ENCODE data around the gene PPP2R3A. TPM values are rescaled to one million over a fixed set of nuclear protein-coding genes. Genes with fewer than 3 reads are reported as not detected.

PPP2R3A gene
- total and polyA plus RNA-seq, 9 of the 15 experiments (the other 6 are each of a cell fraction or from before 2014, with no cell fraction given) = 0.10 to 0.50 (median 0.24) TPM

- TF ChIP-seq E2F1 (CRISPR knock-in tag; IDR thresholded peaks at IDR 0.05) = peak; percentile 82; the same call in 1 of the 2 replicates
- TF ChIP-seq, protein P1, sequence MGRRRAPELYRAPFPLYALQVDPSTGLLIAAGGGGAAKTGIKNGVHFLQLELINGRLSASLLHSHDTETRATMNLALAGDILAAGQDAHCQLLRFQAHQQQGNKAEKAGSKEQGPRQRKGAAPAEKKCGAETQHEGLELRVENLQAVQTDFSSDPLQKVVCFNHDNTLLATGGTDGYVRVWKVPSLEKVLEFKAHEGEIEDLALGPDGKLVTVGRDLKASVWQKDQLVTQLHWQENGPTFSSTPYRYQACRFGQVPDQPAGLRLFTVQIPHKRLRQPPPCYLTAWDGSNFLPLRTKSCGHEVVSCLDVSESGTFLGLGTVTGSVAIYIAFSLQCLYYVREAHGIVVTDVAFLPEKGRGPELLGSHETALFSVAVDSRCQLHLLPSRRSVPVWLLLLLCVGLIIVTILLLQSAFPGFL (CRISPR knock-in tag; IDR thresholded peaks at IDR 0.05) = no peak
- TF ChIP-seq, protein P2, sequence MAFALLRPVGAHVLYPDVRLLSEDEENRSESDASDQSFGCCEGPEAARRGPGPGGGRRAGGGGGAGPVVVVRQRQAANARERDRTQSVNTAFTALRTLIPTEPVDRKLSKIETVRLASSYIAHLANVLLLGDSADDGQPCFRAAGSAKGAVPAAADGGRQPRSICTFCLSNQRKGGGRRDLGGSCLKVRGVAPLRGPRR (CRISPR knock-in tag; IDR thresholded peaks at IDR 0.05) = no peak
- peak; percentile 21; the same call in 1 of the 2 replicates for TF ChIP-seq SIN3B (IDR thresholded peaks at IDR 0.05; ENCODE audit: low read depth)
- peak; percentile 89 for TF ChIP-seq KDM5B (IDR thresholded peaks at IDR 0.05; ENCODE audit: insufficient replicate concordance, low read depth, low read length)
- no peak for TF ChIP-seq HSF4 (CRISPR knock-in tag; IDR thresholded peaks at IDR 0.05; ENCODE audit: borderline replicate concordance)
- no peak for TF ChIP-seq ZFP30 (CRISPR knock-in tag; IDR thresholded peaks at IDR 0.05; ENCODE audit: borderline replicate concordance)
- TF ChIP-seq NR4A1 (CRISPR knock-in tag; IDR thresholded peaks at IDR 0.05) = no peak
- peak; percentile 43; the same call in 1 of the 2 replicates for TF ChIP-seq NR4A1 (tag; IDR thresholded peaks at IDR 0.05)
- TF ChIP-seq, protein P3, sequence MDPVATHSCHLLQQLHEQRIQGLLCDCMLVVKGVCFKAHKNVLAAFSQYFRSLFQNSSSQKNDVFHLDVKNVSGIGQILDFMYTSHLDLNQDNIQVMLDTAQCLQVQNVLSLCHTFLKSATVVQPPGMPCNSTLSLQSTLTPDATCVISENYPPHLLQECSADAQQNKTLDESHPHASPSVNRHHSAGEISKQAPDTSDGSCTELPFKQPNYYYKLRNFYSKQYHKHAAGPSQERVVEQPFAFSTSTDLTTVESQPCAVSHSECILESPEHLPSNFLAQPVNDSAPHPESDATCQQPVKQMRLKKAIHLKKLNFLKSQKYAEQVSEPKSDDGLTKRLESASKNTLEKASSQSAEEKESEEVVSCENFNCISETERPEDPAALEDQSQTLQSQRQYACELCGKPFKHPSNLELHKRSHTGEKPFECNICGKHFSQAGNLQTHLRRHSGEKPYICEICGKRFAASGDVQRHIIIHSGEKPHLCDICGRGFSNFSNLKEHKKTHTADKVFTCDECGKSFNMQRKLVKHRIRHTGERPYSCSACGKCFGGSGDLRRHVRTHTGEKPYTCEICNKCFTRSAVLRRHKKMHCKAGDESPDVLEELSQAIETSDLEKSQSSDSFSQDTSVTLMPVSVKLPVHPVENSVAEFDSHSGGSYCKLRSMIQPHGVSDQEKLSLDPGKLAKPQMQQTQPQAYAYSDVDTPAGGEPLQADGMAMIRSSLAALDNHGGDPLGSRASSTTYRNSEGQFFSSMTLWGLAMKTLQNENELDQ (CRISPR knock-in tag; IDR thresholded peaks at IDR 0.05; ENCODE audit: borderline replicate concordance) = peak; percentile 95
- TF ChIP-seq RUNX1 (IDR thresholded peaks at IDR 0.05; ENCODE audit: low read depth) = no peak
- no peak for TF ChIP-seq MYBL2 (IDR thresholded peaks at IDR 0.05; ENCODE audit: low read depth)
- TF ChIP-seq MYBL2 (CRISPR knock-in tag; IDR thresholded peaks at IDR 0.05; ENCODE audit: borderline replicate concordance) = no peak
- TF ChIP-seq NCOR1 (IDR thresholded peaks at IDR 0.05) = peak; percentile 15; the same call in 1 of the 2 replicates
- no peak for TF ChIP-seq ZNF780A (CRISPR knock-in tag; IDR thresholded peaks at IDR 0.05)
- TF ChIP-seq MAFF (IDR thresholded peaks at IDR 0.05; ENCODE audit: low read length) = no peak
- no peak for TF ChIP-seq ARID2 (IDR thresholded peaks at IDR 0.05)
- no peak for TF ChIP-seq ZNF57 (CRISPR knock-in tag; IDR thresholded peaks at IDR 0.05)
- TF ChIP-seq TAF9B (IDR thresholded peaks at IDR 0.05; ENCODE audit: partially characterized antibody) = peak; percentile 83
- TF ChIP-seq, protein P4, sequence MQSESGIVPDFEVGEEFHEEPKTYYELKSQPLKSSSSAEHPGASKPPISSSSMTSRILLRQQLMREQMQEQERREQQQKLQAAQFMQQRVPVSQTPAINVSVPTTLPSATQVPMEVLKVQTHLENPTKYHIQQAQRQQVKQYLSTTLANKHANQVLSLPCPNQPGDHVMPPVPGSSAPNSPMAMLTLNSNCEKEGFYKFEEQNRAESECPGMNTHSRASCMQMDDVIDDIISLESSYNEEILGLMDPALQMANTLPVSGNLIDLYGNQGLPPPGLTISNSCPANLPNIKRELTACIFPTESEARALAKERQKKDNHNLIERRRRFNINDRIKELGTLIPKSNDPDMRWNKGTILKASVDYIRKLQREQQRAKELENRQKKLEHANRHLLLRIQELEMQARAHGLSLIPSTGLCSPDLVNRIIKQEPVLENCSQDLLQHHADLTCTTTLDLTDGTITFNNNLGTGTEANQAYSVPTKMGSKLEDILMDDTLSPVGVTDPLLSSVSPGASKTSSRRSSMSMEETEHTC (IDR thresholded peaks at IDR 0.05) = no peak
- no peak for TF ChIP-seq PHTF2 (CRISPR knock-in tag; IDR thresholded peaks at IDR 0.05)
- TF ChIP-seq ZNF445 (CRISPR knock-in tag; IDR thresholded peaks at IDR 0.05; ENCODE audit: low read depth) = no peak
- TF ChIP-seq NR1H2 (CRISPR knock-in tag; IDR thresholded peaks at IDR 0.05) = 0 out of 2 replicates have a peak, but pooled peaks have one; percentile 21
Observed at GRCh38 chr3:136196401-136197158, 231.1 kb downstream of the PPP2R3A start (continued).

Measured in K562 (cell line).